ENCODE measurements around the gene NEK11.

The NEK11 gene

GRCh38 chr3:131216801-131217200, 190.1 kb downstream of the NEK11 start:
- Histone ChIP-seq H3K9me3 (ENCODE audit: severe bottlenecking) (no peaks in the 10 kb centered on the region), H3K4me1 (ENCODE audit: insufficient read depth, poor library complexity, severe bottlenecking) (peaks cover 18% of the 10 kb centered on the region), H3K4me3 (ENCODE audit: severe bottlenecking) (no peak overlapping the region), H3K36me3 (ENCODE audit: low read depth) (no peaks in the 10 kb centered on the region), H3K27ac (ENCODE audit: poor library complexity, severe bottlenecking) (peak overlapping the region; percentile 47), H3K27me3 (ENCODE audit: insufficient read depth, poor library complexity, severe bottlenecking) (no peaks in the 10 kb centered on the region)
- TF ChIP-seq CTCF (IDR thresholded peaks at IDR 0.05; ENCODE audit: poor library complexity, severe bottlenecking) = no peak
- ATAC-seq (ENCODE audit: low read depth) (peak; percentile 83), DNase-seq (ENCODE audit: low spot score) (no peak)

- H3K4me3 ChIP-seq (ENCODE audit: severe bottlenecking) = no peak overlapping the region
Measured at GRCh38 chr3:131217296-131217741, 190.6 kb downstream of the NEK11 start.

GRCh38 chr3:131218196-131218595, 191.5 kb downstream of the NEK11 start:
- Histone ChIP-seq H3K9me3 (ENCODE audit: severe bottlenecking) (no peaks in the 10 kb centered on the region), H3K4me1 (ENCODE audit: insufficient read depth, poor library complexity, severe bottlenecking) (peaks cover 18% of the 10 kb centered on the region), H3K36me3 (ENCODE audit: low read depth) (no peaks in the 10 kb centered on the region), H3K4me3 (ENCODE audit: severe bottlenecking) (no peak overlapping the region), H3K27me3 (ENCODE audit: insufficient read depth, poor library complexity, severe bottlenecking) (no peaks in the 10 kb centered on the region), H3K27ac (ENCODE audit: poor library complexity, severe bottlenecking) (no peak overlapping the region)
- no peak for DNase-seq (ENCODE audit: low spot score)
- no peak for TF ChIP-seq CTCF (IDR thresholded peaks at IDR 0.05; ENCODE audit: poor library complexity, severe bottlenecking)
- no peak for ATAC-seq (ENCODE audit: low read depth)

More at GRCh38 chr3:131217296-131217741, 190.6 kb downstream of the NEK11 start:
- peaks cover 18% of the 10 kb centered on the region for H3K4me1 ChIP-seq (ENCODE audit: insufficient read depth, poor library complexity, severe bottlenecking)
- no peaks in the 10 kb centered on the region for H3K9me3 ChIP-seq (ENCODE audit: severe bottlenecking)
- ATAC-seq (ENCODE audit: low read depth) = peak; percentile 69
- DNase-seq (ENCODE audit: low spot score) = no peak
- TF ChIP-seq CTCF (IDR thresholded peaks at IDR 0.05; ENCODE audit: poor library complexity, severe bottlenecking) = no peak
- no peaks in the 10 kb centered on the region for H3K27me3 ChIP-seq (ENCODE audit: insufficient read depth, poor library complexity, severe bottlenecking)
- peak overlapping the region; percentile 47 for H3K27ac ChIP-seq (ENCODE audit: poor library complexity, severe bottlenecking)
- no peaks in the 10 kb centered on the region for H3K36me3 ChIP-seq (ENCODE audit: low read depth)

- no peak overlapping the region for H3K27ac ChIP-seq (ENCODE audit: poor library complexity, severe bottlenecking)
- no peak for TF ChIP-seq CTCF (IDR thresholded peaks at IDR 0.05; ENCODE audit: poor library complexity, severe bottlenecking)
- H3K4me1 ChIP-seq (ENCODE audit: insufficient read depth, poor library complexity, severe bottlenecking) = peaks cover 17% of the 10 kb centered on the region
- DNase-seq (ENCODE audit: low spot score) (no peak), ATAC-seq (ENCODE audit: low read depth) (no peak)
- no peaks in the 10 kb centered on the region for H3K9me3 ChIP-seq (ENCODE audit: severe bottlenecking)
- H3K27me3 ChIP-seq (ENCODE audit: insufficient read depth, poor library complexity, severe bottlenecking) = no peaks in the 10 kb centered on the region
- no peak overlapping the region for H3K4me3 ChIP-seq (ENCODE audit: severe bottlenecking)
- no peaks in the 10 kb centered on the region for H3K36me3 ChIP-seq (ENCODE audit: low read depth)
Measured at GRCh38 chr3:131221731-131222130, 195.1 kb downstream of the NEK11 start.

- ATAC-seq (ENCODE audit: low read depth) = no peak
- Histone ChIP-seq H3K36me3 (ENCODE audit: low read depth) (no peaks in the 10 kb centered on the region), H3K27ac (ENCODE audit: poor library complexity, severe bottlenecking) (no peak overlapping the region), H3K27me3 (ENCODE audit: insufficient read depth, poor library complexity, severe bottlenecking) (no peaks in the 10 kb centered on the region), H3K4me3 (ENCODE audit: severe bottlenecking) (no peak overlapping the region), H3K9me3 (ENCODE audit: severe bottlenecking) (no peaks in the 10 kb centered on the region), H3K4me1 (ENCODE audit: insufficient read depth, poor library complexity, severe bottlenecking) (peaks cover 8% of the 10 kb centered on the region)
- no peak for TF ChIP-seq CTCF (IDR thresholded peaks at IDR 0.05; ENCODE audit: poor library complexity, severe bottlenecking)
- DNase-seq (ENCODE audit: low spot score) = no peak
Measured at GRCh38 chr3:131222599-131222998, 195.9 kb downstream of the NEK11 start.

Data from RWPE2 (cell line).